Medulla oblongata (tissue), 1 donor: ENCODE measurements around the gene NINL.
A peak's percentile ranks its signal among the peaks of the same experiment; 100 is the strongest.
"Not testable (repeated sequence)": the region's sequence is repeated elsewhere in the genome, so short reads cannot be mapped to it uniquely, and the experiment has no call there.

Experiments used
- DNase-seq: peaks from one replicate; pipeline ENCODE4 v3.0.0-alpha.2; 2015; ENCODE audit errors: extremely low spot score

Gene NINL

GRCh38 chr20:25532971-25533391, 52.4 kb downstream of the NINL start:
- peak; percentile 59 for DNase-seq

- DNase-seq: peak; percentile 66
Observed at GRCh38 chr20:25532015-25532751, 53.1 kb downstream of the NINL start.

- no peak for DNase-seq
Observed at GRCh38 chr20:25529295-25529951, 55.9 kb downstream of the NINL start.

- DNase-seq: no peak
Observed at GRCh38 chr20:25527949-25528348, 57.4 kb downstream of the NINL start.

- no peak for DNase-seq
Observed at GRCh38 chr20:25526446-25526845, 58.9 kb downstream of the NINL start.

- no peak for DNase-seq
Observed at GRCh38 chr20:25525867-25526266, 59.5 kb downstream of the NINL start.

GRCh38 chr20:25525295-25525694, 60.0 kb downstream of the NINL start:
- no peak for DNase-seq

GRCh38 chr20:25521382-25521781, 63.9 kb downstream of the NINL start:
- DNase-seq: no peak

GRCh38 chr20:25517124-25517523, 68.2 kb downstream of the NINL start:
- no peak for DNase-seq

GRCh38 chr20:25514747-25515340, 70.5 kb downstream of the NINL start:
- no peak for DNase-seq

GRCh38 chr20:25514195-25514594, 71.1 kb downstream of the NINL start:
- DNase-seq: no peak

- no peak for DNase-seq
Observed at GRCh38 chr20:25512709-25513108, 72.6 kb downstream of the NINL start.

GRCh38 chr20:25511183-25511582, 74.1 kb downstream of the NINL start:
- no peak for DNase-seq

- DNase-seq: no peak
Observed at GRCh38 chr20:25510721-25511120, 74.6 kb downstream of the NINL start.

- DNase-seq: no peak
Observed at GRCh38 chr20:25510202-25510601, 75.1 kb downstream of the NINL start.

GRCh38 chr20:25509084-25509483, 76.2 kb downstream of the NINL start:
- DNase-seq: no peak

GRCh38 chr20:25508083-25508770, 77.1 kb downstream of the NINL start:
- no peak for DNase-seq

GRCh38 chr20:25507385-25508082, 77.8 kb downstream of the NINL start:
- DNase-seq: no peak

GRCh38 chr20:25504366-25505135, 80.8 kb downstream of the NINL start:
- no peak for DNase-seq

GRCh38 chr20:25503936-25504335, 81.4 kb downstream of the NINL start:
- no peak for DNase-seq

- DNase-seq: not testable (repeated sequence)
Observed at GRCh38 chr20:25503051-25503639, 82.2 kb downstream of the NINL start.
